GM21529 (cell line): ENCODE results near the gene AXIN2.

Experiments
- ATAC-seq: cut with Tn5 transposase; IDR thresholded peaks from one replicate; pipeline ENCODE4 v1.9.1; 2021; ENCODE audit not compliant: unreplicated experiment

AXIN2 gene

GRCh38 chr17:65561452-65562205 is at the start of gene AXIN2:
Gene AXIN2, minus strand, starts transcription at chr17:65561648. Its CDS starts 3,028 bp downstream, at chr17:65558620.
- peak; percentile 84 for ATAC-seq

- no peak for ATAC-seq
These were observed 48.3 kb upstream of the AXIN2 start for GRCh38 chr17:65609749-65610148.

- no peak for ATAC-seq
These were observed 47.8 kb upstream of the AXIN2 start for GRCh38 chr17:65609286-65609685.

GRCh38 chr17:65604070-65604469 is 42.6 kb upstream of the AXIN2 start:
- ATAC-seq = no peak

- no peak for ATAC-seq
These were observed 40.4 kb upstream of the AXIN2 start for GRCh38 chr17:65601881-65602280.

GRCh38 chr17:65601145-65601544 is 39.7 kb upstream of the AXIN2 start:
- ATAC-seq = no peak

- ATAC-seq = no peak
These were observed 39.1 kb upstream of the AXIN2 start for GRCh38 chr17:65600518-65600917.

- ATAC-seq = no peak
These were observed 38.2 kb upstream of the AXIN2 start for GRCh38 chr17:65599650-65600049.

- ATAC-seq = no peak
These were observed 37.3 kb upstream of the AXIN2 start for GRCh38 chr17:65598746-65599145.

GRCh38 chr17:65595071-65595656 is 33.7 kb upstream of the AXIN2 start:
- no peak for ATAC-seq

GRCh38 chr17:65593855-65594845 is 32.7 kb upstream of the AXIN2 start:
- no peak for ATAC-seq

- ATAC-seq = no peak
These were observed 31.8 kb upstream of the AXIN2 start for GRCh38 chr17:65593092-65593854.

GRCh38 chr17:65592125-65592965 is 30.9 kb upstream of the AXIN2 start:
- no peak for ATAC-seq

- no peak for ATAC-seq
These were observed 27.9 kb upstream of the AXIN2 start for GRCh38 chr17:65589321-65589720.

- ATAC-seq = no peak
These were observed 26.8 kb upstream of the AXIN2 start for GRCh38 chr17:65588181-65588808.

GRCh38 chr17:65587534-65588180 is 26.2 kb upstream of the AXIN2 start:
- no peak for ATAC-seq

GRCh38 chr17:65586899-65587298 is 25.5 kb upstream of the AXIN2 start:
- ATAC-seq = no peak

GRCh38 chr17:65584604-65585521 is 23.4 kb upstream of the AXIN2 start:
- ATAC-seq = no peak
